GM23338 (cell line): ENCODE measurements around the gene DDIT3. TPM values are rescaled to one million over a fixed set of nuclear protein-coding genes. Genes with fewer than 3 reads are reported as not detected.

Source experiments
- ATAC-seq: fragments of 200-7000 bp; cut with Tn5 transposase; 3 replicates; pipeline ENCODE4 v1.9.1; 2020
- DNase-seq: peaks from one replicate; pipeline ENCODE4 v3.0.0-alpha.2; 2015; ENCODE audit warnings: low spot score
- H2AFZ ChIP-seq: fragments of 200-600 bp; sonication (generic); 2 replicates; pipeline ENCODE4 v1.8.0; 2016; ENCODE audit warnings: antibody characterized with exemption, mild to moderate bottlenecking, moderate library complexity
- H3F3A ChIP-seq: fragments of 200-600 bp; sonication (generic); replicated peaks from 2 replicates; pipeline ENCODE4 v1.8.0; 2017; ENCODE audit warnings: antibody characterized with exemption, mixed run types, low read depth
- H3K27ac ChIP-seq: fragments of 200-600 bp; sonication (generic); 2 replicates; pipeline ENCODE4 v1.6.1; 2016; ENCODE audit warnings: low read depth
- H3K27me3 ChIP-seq: fragments of 200-600 bp; sonication (generic); 2 replicates; pipeline ENCODE4 v1.8.0; 2016; ENCODE audit warnings: mild to moderate bottlenecking, mixed run types, moderate library complexity; ENCODE audit not compliant: insufficient read depth
- H3K36me3 ChIP-seq: fragments of 200-600 bp; sonication (generic); 2 replicates; pipeline ENCODE4 v1.8.0; 2016; ENCODE audit warnings: mild to moderate bottlenecking; ENCODE audit not compliant: insufficient read depth
- H3K4me1 ChIP-seq: fragments of 200-600 bp; sonication (generic); 2 replicates; pipeline ENCODE4 v1.8.0; 2016; ENCODE audit warnings: mild to moderate bottlenecking, moderate library complexity; ENCODE audit not compliant: insufficient read depth
- H3K4me2 ChIP-seq: fragments of 200-600 bp; sonication (generic); 2 replicates; pipeline ENCODE4 v1.7.1; 2017; ENCODE audit warnings: mixed run types
- H3K4me3 ChIP-seq: fragments of 200-600 bp; sonication (generic); 2 replicates; pipeline ENCODE4 v1.6.1; 2016; ENCODE audit warnings: mixed run types
- H3K79me2 ChIP-seq: fragments of 200-600 bp; sonication (generic); replicated peaks from 2 replicates; pipeline ENCODE4 v1.8.0; 2017; ENCODE audit warnings: mild to moderate bottlenecking; ENCODE audit not compliant: insufficient read depth
- H3K9me2 ChIP-seq: fragments of 200-600 bp; sonication (generic); 2 replicates; pipeline ENCODE4 v1.8.0; 2017; ENCODE audit not compliant: insufficient read depth
- H4K20me1 ChIP-seq: fragments of 200-600 bp; sonication (generic); replicated peaks from 2 replicates; pipeline ENCODE4 v1.8.0; 2017; ENCODE audit warnings: mild to moderate bottlenecking; ENCODE audit not compliant: insufficient read depth
- H3K27ac Mint-ChIP-seq: 2 replicates; pipeline ENCODE4 v1.8.0; 2020; ENCODE audit warnings: inconsistent platforms, mild to moderate bottlenecking, moderate library complexity, mixed read lengths
- H3K27me3 Mint-ChIP-seq: 3 replicates; pipeline ENCODE4 v1.8.0; 2022; ENCODE audit warnings: low read depth, mild to moderate bottlenecking, moderate library complexity, mixed read lengths, inconsistent platforms; ENCODE audit not compliant: insufficient read depth, poor library complexity
- H3K36me3 Mint-ChIP-seq: 3 replicates; pipeline ENCODE4 v1.8.0; 2021; ENCODE audit warnings: low read depth, mild to moderate bottlenecking, inconsistent platforms, moderate library complexity, mixed read lengths
- H3K4me1 Mint-ChIP-seq: 3 replicates; pipeline ENCODE4 v1.8.0; 2020; ENCODE audit warnings: mild to moderate bottlenecking, inconsistent platforms, mixed read lengths
- H3K4me3 Mint-ChIP-seq: 3 replicates; pipeline ENCODE4 v1.8.0; 2021; ENCODE audit warnings: moderate library complexity, mild to moderate bottlenecking, inconsistent platforms, mixed read lengths
- H3K9me3 Mint-ChIP-seq: 3 replicates; pipeline ENCODE4 v1.8.0; 2020; ENCODE audit warnings: moderate library complexity, mild to moderate bottlenecking, inconsistent platforms, mixed read lengths
- EZH2phosphoT487 ChIP-seq: fragments of 200-600 bp; sonication (generic); IDR thresholded peaks from one replicate; pipeline ENCODE4 v1.8.1; 2018; ENCODE audit warnings: antibody characterized with exemption; ENCODE audit not compliant: unreplicated experiment
- NANOG ChIP-seq: IDR thresholded peaks from 2 replicates; pipeline ENCODE4 v1.6.1; 2016; ENCODE audit warnings: antibody characterized with exemption, borderline replicate concordance
- POLR2AphosphoS5 ChIP-seq: IDR thresholded peaks from 2 replicates; pipeline ENCODE4 v1.6.1; 2016; ENCODE audit warnings: antibody characterized with exemption, low read depth
- ZNF114 ChIP-seq: fragments of 250-450 bp; sonication (Bioruptor Pico); IDR thresholded peaks from 2 replicates; pipeline ENCODE4 v1.5.0; 2020; ENCODE audit warnings: mild to moderate bottlenecking, moderate library complexity
- polyA plus RNA-seq: library from polyadenylated mRNA; unstranded; fragments of >200 nt; fragmentation: Nextera tagmentation; extraction: Ambion mirVana; gene quantifications from 2 replicates; pipeline ENCODE4 v1.2.1, GENCODE V29; 2016
- total RNA-seq: library from RNA; depleted of rRNA; stranded (reverse); fragments of >200 nt; shearing (Covaris generic); gene quantifications from 2 replicates; pipeline ENCODE4 v1.2.3, GENCODE V29; 2014
- TF ChIP-seq, protein P1 (sequence below): IDR thresholded peaks from 2 replicates; pipeline ENCODE4 v1.6.1; 2016; ENCODE audit warnings: antibody characterized with exemption
- TF ChIP-seq, protein P2 (sequence below): fragments of 250-450 bp; sonication (Bioruptor Pico); IDR thresholded peaks from 2 replicates; pipeline ENCODE4 v1.5.0; 2020; ENCODE audit warnings: mild to moderate bottlenecking, moderate library complexity

Gene DDIT3
- total and polyA plus RNA-seq, 2 experiments from 2014 or later, result 3.9 to 12.5 TPM

DNA sequence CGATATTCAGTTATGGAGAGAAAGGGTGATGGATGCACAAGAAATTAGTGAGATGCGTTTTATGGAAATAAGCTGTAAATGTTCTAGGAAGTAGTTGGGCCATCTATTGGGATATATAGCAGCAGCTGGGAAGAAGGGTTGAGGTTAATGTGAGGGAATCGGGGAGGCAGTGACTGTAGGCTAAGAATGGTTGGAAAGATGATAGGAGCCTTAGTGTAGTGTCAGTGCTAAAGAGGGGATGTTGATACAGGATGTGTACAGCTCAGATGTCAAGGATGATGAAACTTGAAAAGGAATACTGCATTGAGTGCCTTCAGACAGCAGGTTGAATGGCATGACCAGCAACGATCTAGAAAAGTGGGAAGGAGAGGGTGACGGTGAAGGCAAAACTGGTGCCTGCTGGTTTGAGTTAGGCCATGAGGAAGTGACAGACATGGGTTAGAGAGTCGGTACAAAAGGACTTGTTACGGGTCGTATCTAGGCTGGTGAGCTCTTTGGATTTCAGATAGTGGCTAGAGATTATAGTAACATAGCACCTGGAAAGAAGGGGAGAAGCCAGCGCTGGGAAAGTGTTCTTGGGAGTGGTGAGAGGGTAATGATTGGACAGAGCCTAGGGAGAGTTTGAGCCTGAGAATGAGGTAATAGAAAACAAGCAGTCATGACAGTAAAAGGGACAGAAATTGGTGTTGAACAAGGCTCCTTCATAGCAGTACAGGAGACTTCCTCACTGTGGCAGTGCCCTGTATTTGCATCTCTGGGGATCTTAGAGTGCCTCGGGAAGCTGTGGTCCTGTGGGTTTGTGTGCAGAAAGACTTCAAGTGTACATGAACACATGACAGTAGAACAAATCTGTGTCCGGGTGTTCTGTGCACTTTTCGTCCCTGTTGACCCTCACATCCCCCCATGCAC, 22.8 kb downstream of the DDIT3 start:
- DNase-seq, result no peak
- peaks cover 92% of the 10 kb centered on the region for H3K36me3 Mint-ChIP-seq
- H3K36me3 ChIP-seq, result peaks cover 76% of the 10 kb centered on the region
- no peak for TF ChIP-seq POLR2AphosphoS5
- TF ChIP-seq ZNF114 (CRISPR knock-in tag), result no peak
- TF ChIP-seq, protein P1, sequence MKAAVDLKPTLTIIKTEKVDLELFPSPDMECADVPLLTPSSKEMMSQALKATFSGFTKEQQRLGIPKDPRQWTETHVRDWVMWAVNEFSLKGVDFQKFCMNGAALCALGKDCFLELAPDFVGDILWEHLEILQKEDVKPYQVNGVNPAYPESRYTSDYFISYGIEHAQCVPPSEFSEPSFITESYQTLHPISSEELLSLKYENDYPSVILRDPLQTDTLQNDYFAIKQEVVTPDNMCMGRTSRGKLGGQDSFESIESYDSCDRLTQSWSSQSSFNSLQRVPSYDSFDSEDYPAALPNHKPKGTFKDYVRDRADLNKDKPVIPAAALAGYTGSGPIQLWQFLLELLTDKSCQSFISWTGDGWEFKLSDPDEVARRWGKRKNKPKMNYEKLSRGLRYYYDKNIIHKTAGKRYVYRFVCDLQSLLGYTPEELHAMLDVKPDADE, result no peak
- TF ChIP-seq EZH2phosphoT487, result no peak
- TF ChIP-seq, protein P2, sequence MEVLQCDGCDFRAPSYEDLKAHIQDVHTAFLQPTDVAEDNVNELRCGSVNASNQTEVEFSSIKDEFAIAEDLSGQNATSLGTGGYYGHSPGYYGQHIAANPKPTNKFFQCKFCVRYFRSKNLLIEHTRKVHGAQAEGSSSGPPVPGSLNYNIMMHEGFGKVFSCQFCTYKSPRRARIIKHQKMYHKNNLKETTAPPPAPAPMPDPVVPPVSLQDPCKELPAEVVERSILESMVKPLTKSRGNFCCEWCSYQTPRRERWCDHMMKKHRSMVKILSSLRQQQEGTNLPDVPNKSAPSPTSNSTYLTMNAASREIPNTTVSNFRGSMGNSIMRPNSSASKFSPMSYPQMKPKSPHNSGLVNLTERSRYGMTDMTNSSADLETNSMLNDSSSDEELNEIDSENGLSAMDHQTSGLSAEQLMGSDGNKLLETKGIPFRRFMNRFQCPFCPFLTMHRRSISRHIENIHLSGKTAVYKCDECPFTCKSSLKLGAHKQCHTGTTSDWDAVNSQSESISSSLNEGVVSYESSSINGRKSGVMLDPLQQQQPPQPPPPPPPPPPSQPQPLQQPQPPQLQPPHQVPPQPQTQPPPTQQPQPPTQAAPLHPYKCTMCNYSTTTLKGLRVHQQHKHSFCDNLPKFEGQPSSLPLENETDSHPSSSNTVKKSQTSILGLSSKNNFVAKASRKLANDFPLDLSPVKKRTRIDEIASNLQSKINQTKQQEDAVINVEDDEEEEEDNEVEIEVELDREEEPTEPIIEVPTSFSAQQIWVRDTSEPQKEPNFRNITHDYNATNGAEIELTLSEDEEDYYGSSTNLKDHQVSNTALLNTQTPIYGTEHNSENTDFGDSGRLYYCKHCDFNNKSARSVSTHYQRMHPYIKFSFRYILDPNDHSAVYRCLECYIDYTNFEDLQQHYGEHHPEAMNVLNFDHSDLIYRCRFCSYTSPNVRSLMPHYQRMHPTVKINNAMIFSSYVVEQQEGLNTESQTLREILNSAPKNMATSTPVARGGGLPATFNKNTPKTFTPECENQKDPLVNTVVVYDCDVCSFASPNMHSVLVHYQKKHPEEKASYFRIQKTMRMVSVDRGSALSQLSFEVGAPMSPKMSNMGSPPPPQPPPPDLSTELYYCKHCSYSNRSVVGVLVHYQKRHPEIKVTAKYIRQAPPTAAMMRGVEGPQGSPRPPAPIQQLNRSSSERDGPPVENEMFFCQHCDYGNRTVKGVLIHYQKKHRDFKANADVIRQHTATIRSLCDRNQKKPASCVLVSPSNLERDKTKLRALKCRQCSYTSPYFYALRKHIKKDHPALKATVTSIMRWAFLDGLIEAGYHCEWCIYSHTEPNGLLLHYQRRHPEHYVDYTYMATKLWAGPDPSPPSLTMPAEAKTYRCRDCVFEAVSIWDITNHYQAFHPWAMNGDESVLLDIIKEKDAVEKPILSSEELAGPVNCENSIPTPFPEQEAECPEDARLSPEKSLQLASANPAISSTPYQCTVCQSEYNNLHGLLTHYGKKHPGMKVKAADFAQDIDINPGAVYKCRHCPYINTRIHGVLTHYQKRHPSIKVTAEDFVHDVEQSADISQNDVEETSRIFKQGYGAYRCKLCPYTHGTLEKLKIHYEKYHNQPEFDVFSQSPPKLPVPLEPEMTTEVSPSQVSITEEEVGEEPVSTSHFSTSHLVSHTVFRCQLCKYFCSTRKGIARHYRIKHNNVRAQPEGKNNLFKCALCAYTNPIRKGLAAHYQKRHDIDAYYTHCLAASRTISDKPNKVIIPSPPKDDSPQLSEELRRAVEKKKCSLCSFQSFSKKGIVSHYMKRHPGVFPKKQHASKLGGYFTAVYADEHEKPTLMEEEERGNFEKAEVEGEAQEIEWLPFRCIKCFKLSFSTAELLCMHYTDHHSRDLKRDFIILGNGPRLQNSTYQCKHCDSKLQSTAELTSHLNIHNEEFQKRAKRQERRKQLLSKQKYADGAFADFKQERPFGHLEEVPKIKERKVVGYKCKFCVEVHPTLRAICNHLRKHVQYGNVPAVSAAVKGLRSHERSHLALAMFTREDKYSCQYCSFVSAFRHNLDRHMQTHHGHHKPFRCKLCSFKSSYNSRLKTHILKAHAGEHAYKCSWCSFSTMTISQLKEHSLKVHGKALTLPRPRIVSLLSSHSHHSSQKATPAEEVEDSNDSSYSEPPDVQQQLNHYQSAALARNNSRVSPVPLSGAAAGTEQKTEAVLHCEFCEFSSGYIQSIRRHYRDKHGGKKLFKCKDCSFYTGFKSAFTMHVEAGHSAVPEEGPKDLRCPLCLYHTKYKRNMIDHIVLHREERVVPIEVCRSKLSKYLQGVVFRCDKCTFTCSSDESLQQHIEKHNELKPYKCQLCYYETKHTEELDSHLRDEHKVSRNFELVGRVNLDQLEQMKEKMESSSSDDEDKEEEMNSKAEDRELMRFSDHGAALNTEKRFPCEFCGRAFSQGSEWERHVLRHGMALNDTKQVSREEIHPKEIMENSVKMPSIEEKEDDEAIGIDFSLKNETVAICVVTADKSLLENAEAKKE (CRISPR knock-in tag), result no peak
- TF ChIP-seq NANOG, result no peak
- H3K4me3 ChIP-seq, result no peak overlapping the region
- H2AFZ ChIP-seq, result no peak overlapping the region
- H3K79me2 ChIP-seq, result peaks cover 23% of the 10 kb centered on the region
- no peaks in the 10 kb centered on the region for H3K9me3 Mint-ChIP-seq
- H3K4me1 Mint-ChIP-seq, result peaks cover 2% of the 10 kb centered on the region; the same call in 2 of the 3 replicates
- peaks cover 34% of the 10 kb centered on the region for H4K20me1 ChIP-seq
- ATAC-seq, result no peak
- peaks cover 13% of the 10 kb centered on the region for H3K27me3 Mint-ChIP-seq
- peaks cover 39% of the 10 kb centered on the region for H3F3A ChIP-seq
- H3K27ac ChIP-seq, result peak overlapping the region; percentile 63; the same call in 1 of the 2 replicates
- peak overlapping the region; percentile 31; the same call in 1 of the 2 replicates for H3K27ac Mint-ChIP-seq
- H3K4me1 ChIP-seq, result no peaks in the 10 kb centered on the region
- no peak overlapping the region; the same call in 2 of the 3 replicates for H3K4me3 Mint-ChIP-seq
- no peaks in the 10 kb centered on the region for H3K27me3 ChIP-seq
- no peak overlapping the region for H3K4me2 ChIP-seq
- H3K9me2 ChIP-seq, result no peaks in the 10 kb centered on the region
